PC-9 (cell line): ENCODE results near the gene CCR5AS.

Experiments used
- CTCF ChIP-seq: fragments of 200-600 bp; sonication (generic); conservative IDR thresholded peaks from 2 replicates; pipeline ENCODE4 v1.6.1; 2017; ENCODE audit warnings: mixed run types, antibody characterized with exemption, mild to moderate bottlenecking, moderate library complexity
- EZH2 ChIP-seq: fragments of 200-600 bp; sonication (generic); IDR thresholded peaks from 2 replicates; pipeline ENCODE4 v1.8.0; 2017; ENCODE audit warnings: antibody characterized with exemption, low read depth

GRCh38 chr3:46318207-46318927 is 88.5 kb downstream of the CCR5AS start:
- TF ChIP-seq CTCF (no peak), EZH2 (no peak)
